GM21367 (cell line): ENCODE results near the gene GTF3A.
A peak's percentile ranks its signal among the peaks of the same experiment; 100 is the strongest.

Experiments
- ATAC-seq: cut with Tn5 transposase; IDR thresholded peaks from one replicate; pipeline ENCODE4 v1.9.1; 2021; ENCODE audit not compliant: unreplicated experiment

The GTF3A gene

DNA sequence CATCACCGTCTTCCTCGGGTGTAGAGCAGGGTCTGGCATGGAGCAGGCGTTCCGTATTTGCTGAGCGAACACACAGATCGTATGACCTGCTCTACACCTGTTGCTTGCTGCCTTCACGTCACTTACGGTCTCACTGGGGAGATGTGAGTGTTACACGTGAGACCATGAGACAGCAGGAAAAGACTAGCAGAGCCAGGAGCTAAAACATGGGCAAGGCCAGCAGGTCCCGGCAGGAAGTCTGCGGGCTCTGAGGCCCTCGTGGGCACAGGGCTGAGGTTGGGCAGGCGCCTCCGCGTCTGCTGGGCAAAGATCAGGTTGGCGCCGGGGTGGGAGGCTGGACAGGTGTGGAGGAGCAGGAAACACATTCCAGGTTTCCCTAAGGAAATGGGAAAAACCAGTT lies 19.7 kb upstream of the GTF3A start:
- no peak for ATAC-seq

DNA sequence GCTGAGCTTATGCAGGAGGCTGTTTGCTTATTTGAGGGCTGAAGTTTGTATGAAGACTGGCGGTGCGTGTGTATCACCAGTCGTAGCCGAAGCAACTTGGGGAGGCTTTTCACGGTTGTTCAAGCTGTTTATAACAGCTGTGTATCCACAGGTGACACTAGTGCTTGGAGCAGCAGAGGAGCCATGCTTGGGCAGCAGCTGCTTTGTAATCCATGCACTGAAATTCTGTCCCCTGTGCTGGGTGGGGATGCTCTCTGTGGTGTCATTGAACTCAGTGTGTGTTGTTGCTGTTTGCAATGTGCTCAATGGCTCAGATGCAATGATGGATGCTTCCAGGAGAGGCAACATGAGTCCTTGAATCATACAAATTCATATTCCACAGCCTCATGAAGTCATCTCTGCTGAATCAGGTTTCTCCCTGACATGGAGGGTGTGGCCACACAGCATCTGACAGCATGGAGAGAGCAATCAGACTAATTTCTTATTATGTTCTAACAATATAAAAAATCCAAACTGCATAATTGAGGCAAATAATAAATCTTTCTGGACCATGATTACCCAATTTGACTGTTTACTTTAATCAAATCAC lies 18.8 kb upstream of the GTF3A start:
- no peak for ATAC-seq

DNA sequence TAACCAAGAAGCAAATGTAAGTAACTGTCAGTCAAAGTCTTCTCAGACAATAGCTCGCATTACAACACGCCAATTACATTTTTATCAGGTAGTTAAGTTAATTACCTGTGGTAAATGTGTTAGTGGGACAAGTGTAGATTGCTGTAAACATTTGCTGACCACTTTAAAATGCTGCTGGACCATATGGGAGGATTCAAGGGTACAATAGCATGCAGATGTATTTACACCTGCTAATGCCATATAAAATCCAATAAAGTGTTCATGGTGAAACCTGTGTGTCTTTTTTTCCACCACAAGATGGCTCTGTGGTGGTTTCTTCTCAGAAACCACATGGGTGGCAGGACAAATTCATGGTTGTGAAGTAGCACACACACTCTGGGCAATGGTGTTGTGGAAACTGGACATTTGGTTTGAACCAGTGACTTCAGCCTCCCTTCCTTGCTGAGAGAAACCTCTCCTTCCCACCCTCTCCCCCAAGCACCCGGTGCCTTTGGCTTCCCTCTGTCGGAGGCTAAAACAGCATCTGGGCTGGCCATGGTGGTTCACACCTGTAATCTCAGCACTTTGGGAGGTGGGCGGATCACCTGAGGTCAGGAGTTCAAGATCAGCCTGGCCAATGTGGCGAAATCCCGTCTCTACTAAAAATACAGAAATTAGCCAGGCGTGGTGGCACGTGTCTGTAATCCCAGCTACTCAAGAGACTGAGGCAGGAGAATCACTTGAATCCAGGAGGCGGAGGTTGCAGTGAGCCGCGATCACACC lies 18.1 kb upstream of the GTF3A start:
- ATAC-seq: no peak

DNA sequence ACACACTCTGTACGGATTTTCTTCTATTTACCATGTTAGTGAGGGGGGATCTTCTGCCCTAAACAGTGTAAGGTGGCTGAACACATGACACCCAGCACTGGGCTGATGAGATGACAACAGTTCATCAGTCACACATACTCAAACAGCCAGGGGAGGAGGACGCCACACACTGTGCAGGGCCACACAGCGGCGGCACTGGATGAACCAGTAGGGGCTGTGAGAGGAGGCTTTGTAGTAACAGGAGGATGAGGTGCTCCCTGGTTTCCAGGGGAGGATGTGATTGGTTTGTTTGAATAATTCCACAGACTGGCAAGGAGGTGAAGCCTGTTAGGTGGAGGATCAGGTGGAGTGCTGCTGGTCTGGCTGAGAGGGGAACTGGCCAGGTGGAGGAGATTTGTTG lies 16.3 kb upstream of the GTF3A start:
- no peak for ATAC-seq

DNA sequence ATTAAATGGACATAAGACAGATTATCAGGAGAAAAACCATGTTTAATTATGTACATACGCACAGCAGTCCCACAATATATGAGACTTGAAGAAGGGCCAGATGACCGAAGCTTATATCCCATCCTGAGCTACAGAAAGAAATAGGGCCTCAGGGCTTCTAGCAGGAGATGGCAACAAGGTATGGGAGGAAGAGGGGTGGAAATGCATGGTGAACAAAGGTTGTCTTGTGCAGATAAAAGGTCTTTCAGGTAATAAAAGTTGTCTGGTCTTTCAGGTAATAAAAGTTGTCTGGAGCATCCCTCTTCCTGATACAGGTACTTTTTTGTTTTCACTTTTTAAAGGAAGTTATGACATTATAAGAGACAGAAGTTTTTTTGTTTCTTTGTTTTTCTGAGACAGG lies 15.4 kb upstream of the GTF3A start:
- no peak for ATAC-seq

DNA sequence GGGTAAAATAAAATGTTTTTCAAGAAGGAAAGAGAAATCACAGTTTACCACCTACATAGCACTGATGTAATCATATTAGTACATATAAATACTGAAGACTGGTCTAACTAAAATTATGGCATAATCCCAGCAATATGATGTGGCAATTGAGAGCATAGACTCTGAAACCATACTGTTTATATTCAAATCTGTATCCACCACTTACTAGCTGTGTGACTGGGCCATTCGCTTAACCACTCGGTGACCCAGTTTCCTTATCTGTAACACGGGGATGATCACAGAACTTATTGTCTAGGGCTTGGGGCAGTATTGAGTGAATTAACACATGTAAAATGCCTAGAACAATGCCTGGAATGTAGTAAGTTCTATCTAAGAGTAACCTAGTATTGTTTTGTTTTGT lies 13.1 kb upstream of the GTF3A start:
- ATAC-seq: no peak

DNA sequence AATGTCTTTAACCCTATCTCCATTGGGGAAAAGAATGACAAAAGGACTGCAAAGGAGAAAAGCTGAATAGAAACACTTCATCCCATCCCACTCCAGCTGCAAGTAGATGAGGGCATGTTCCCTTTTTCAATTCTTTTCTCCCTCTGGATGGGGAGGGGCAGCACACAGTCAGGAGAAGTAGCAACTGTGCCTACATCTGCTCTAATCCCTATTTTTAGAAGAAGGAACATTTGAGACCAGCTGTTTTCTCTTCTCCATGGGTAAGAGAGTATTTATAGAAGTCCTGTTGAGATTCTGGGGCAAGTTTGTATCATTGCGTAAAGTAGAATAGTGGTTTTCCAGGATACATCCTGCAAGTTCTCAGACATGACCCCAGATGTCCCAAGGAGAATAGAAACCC lies 9.3 kb upstream of the GTF3A start:
- ATAC-seq: no peak

DNA sequence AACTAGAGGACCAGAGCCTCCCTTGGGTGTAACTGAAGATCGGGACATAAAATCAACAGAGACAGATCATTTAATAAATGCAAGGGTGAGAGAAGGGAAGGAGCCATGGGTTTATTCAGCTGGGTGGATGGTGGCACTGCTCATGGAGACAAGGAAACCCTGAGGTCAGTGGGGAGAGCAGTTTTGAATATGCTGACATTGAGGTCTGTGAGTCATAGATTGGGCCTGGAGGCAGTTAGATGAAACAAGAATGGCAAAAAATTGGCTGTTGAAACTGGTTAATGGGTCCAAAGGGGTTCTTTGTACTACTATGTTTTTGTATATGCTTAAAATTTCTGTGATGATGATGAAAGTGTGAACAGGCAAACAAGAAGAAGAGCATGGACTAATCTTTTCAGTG lies 5.1 kb upstream of the GTF3A start:
- ATAC-seq: no peak

DNA sequence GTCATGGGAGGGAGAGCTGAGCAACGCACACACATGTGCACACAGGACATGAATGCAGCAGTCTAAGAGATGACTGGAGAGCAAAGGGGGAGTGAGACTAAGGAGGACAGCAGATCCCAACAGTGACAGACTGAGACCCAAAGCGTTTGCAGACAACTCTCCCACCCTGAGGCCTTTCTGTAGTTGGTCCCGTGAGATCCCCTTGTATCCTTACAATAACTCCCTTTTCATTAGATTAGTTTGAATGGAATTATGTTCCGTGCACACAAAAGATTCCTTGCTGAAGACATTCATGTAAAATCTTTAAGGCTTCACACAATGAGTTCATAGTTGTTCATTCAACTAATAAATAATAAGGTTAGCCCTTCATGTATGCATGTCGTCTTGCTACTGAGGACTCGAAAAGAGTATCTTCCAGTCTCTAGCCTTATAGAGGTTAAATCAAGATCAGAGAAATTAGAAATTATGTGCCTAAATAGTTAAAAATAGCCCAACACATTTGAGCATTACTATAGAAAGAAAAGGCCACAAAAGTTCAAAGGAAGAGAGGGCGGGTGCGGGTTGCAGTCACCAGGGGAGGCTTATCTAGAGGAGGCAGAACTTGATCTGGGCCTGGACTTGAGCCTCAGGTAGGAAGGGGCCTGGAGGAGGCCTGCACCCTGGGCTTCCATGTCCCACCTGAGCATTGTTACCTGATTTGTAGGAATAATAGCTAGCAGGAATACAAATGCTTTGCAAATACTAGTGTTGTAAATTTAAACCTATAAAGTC lies 3.1 kb upstream of the GTF3A start:
- ATAC-seq: no peak

DNA sequence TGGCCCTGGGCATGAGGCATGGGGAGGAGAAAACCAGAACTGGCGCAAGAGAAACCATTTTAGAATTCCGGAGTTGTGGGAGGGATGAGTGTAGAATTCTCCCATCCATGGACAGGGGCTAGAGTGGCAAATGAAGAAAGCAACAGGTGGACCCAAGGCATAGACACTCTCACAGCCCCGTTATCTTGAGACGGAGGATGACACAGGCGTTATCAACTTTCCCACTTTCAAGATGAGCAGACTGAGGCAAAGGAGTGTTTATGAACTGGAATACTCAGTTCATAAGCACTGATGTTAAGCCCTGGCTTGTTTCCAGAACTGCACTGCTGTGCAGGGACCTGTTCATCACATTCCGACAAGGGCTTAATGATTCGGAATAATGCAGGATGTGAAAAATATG lies 1.1 kb upstream of the GTF3A start:
- no peak for ATAC-seq

DNA sequence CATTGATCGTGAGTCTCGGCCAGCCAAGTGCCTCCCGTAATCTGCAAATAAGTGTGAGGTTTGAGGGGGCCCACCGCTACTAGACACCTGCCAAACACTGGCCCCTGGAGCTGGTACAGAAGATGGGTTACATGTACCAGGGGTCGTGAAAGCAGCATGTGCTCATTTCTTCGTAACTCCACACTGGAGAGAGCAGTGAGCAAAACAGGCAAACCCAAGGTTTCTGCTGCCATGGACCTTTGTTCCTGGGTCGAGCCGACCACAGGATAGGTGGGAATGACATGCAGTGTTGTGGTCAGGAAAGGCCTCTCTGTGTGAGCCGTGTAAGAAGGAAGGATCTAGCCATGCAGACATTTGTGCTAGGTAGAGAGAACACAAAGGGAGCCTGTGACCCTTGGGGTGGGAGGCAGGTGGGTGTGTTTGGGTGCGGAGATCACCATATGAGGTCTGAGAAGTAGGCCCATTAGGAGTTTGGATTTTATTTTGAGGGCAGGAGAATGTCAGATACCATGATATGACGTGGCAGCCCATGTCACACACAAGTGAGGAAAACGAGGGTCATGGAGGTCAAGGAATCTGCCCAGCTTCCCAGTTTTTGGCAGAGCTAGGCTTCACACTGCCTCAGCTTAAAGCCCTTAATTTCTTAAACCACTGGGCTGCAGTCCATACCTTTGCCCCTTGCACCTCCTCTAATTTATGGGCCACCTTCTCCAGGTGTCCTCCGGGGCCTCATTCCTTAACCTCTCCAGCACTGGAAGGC lies 919 bp downstream of the GTF3A start:
- no peak for ATAC-seq

DNA sequence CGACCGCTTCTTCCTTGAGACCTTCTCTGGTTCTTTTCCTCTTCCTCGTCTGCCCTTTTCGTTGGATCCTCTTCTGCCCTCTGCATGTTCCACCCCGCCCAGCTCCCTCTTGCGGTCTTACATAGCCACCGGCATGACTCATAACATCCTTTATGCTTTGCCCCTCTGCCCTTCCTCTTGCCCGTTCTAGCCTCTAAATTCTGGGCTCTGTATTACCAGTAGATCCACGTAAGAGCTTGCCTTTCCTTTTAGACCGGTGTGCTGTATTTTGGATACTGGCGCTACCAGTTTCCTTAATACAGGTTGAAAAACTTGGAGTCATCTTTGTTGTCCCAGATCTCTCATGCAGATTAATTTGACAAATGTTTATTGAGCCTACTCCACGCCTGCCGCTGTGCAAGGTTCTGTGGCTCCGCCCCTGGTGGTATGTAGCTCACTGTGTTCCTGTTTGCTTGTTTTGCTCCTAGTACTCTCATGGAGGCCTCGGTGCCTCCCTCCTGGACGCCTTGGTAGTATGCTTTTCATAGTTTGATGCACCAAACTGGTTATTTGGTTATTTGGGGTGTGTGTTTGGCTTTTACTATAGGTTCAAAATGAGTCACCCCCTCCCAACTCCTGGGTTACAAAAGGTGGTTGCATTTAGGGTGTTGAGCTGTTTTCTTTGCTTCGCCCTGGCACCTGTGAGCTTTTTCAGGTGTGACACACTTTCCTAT lies 1.7 kb downstream of the GTF3A start:
- ATAC-seq: peak; percentile 57

DNA sequence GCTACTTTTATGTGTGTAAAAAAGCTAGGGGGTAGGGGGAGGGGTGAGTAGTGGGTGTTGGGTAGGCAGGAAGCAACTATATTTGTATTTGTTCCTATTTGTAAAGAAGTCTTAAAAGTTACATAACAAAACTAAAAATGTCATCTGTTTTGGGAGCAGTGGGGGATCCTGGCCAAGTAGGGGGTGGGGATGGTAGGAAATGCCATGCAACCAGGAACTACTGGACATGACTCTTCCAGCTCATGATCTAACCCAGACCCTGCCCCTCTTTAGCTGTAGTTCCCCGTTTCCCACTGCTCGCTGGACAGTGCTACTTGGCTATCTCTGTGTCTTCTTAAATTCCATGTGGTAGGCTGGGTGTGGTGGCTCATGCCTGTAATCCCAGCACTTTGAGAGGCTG lies 3.2 kb downstream of the GTF3A start:
- no peak for ATAC-seq

DNA sequence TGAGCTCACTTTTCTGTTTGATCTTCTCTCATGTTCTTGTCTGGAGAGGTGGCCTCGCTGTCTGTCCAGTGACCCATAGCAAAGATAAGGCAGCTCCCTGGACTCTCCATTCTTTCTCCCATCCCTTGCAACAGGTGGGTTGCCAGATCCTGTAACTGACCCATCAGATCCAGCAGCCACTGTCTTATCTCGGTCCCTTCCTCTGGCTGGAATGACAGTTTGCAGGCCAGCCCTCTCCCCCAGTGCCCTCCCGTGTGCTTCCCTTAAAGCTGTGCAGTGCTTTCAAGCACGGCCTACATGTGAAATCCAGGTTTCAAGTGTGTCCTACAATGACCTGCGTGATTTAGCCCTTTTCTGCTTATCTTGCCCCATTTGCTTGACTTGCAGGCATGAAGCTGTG lies 3.7 kb downstream of the GTF3A start:
- ATAC-seq: no peak

DNA sequence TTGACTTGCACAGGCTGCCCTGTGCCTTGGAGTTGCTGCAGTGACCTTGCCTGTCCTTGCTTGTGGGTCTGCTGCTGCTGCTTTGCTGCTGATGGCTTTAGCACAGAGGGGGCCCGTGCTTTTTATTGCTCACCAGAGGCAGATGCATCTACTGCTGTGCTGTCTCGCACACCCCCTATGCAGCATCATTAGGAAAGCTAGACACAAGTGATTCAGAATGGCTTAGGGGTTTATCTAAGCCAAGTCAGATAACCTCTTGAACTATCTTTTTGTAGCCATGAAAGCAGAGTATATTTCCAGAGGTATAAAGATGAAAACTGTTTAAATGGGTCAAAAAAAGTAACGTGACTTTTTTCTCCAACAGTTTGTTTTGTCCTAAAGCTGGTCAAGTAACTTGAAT lies 7.8 kb downstream of the GTF3A start:
- ATAC-seq: no peak

DNA sequence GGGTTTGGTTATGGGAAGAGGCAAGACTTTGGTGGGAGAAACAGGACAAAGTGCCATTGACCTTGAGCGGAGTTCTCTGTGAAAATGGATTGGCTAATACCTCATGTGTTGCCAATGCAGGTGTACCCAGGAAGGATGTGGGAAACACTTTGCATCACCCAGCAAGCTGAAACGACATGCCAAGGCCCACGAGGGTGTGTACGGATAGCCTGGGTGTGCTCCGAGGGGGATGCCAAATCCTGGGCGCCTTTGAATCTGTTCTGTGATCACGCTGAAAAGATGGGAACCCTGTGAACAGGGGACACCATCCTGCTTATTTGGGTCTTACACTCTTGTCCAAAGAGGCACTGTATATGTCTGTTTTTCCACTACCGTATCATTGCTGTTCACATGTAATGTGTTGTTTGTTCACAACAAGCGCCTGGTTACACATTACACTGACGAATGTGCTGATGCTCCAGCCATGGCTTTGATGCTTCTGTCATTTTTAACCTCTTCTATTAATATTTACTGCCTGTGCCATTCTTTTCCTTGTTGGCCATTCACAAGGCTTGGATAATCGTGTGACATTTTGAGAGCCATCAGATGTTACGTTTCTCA lies 8.3 kb downstream of the GTF3A start:
- no peak for ATAC-seq

DNA sequence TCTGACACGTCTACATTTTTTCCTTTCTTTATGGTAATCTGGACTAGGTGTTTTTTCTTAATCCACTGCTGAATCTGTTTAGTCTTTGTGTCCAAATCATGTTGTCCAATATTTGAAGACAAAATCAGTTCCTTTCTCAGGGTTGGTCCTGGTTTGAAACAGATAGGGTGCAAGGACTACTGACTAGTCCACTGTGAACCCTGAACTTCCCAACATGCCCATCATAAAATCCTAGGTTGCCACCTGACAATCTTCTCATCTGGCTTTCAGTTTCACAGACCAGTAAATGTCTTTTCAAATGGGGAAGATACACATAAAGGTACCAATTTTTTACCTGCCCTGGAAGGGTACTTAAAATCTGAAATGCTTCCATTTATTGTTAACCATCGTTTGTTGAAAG lies 12.7 kb downstream of the GTF3A start:
- no peak for ATAC-seq

DNA sequence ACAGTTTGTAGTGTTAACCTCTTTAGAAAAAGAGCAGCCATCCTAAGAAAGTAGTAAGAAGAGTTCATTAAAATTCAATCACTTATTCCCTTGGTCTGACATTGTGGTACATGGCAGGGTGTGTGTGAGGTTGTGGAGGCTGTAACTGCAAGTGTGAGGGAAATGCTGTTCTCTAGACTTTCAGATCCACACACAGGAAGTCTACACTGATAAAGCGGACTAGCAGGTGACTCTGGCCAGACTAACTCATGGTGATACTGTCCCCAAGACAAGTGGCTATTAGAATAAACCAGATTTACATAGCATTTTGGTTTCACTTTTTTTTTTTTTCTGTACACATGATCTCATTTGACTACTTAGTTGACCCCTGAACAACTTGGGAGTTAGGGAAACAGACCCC lies 16.0 kb downstream of the GTF3A start:
- ATAC-seq: no peak

DNA sequence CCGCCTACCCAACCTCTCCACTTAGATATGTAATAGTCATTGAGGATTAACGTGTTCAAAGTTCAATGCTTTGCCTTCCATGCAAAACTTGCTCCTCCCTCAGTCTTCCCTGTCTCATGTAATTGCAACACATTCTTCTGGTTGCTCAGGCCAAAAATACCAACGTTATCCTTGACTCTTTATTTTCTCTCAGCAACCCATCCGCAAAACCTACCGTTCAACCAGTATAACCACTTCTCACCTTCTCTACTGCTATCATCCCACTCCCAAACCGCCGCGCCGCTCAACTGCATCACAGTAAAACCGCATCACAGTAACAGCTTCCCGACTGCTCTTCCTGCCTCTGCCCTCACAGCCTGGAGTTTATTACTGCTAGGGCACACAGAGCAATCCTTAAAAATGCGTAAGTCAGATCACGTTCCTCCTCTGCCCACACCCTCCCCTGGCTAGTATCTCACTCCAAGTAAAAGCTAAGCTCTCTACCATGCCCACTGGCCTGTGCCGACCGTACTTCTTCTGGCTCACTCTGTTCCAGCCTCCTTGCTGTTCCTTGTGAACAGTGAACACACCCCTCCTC lies 17.7 kb downstream of the GTF3A start:
- no peak for ATAC-seq

DNA sequence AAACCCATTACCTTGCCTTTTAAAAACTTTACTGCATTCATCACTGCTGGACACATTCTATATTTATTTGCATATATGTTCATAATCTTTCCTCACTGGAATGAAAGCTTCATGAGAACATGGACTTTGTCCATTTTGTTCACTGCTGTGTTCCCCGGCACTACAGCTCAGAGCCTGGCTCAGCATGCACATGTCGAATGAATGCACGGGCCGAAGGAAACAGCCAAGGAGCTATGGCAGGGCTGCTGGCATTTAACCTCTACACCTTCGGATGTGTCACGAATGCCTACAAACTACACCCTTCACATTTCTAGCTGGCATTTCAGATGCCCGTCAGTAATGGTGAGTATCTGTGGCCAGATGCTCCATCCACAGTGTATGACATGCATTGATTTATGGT lies 18.4 kb downstream of the GTF3A start:
- no peak for ATAC-seq
